Fibroblast of lung (primary cell): ENCODE data around the gene HNMT. TPM values are rescaled to one million over a fixed set of nuclear protein-coding genes. Genes with fewer than 3 reads are reported as not detected.

ENCODE experiments used
- DNase-seq, 2 donors: peaks; one replicate each; pipeline versions ENCODE4 v3.0.0 to v3.0.0-alpha.2; 2010; ENCODE audit warnings: low read depth in 2 of 2
- H2AFZ ChIP-seq: 2 replicates; pipeline ENCODE4 v1.5.1; 2012; ENCODE audit warnings: low read length, control low read depth, inconsistent platforms
- H3K27ac ChIP-seq: 2 replicates; pipeline ENCODE4 v1.5.1; 2011; ENCODE audit warnings: low read length, control low read depth; ENCODE audit not compliant: insufficient read depth
- H3K27me3 ChIP-seq: 2 replicates; pipeline ENCODE4 v1.5.1; 2011; ENCODE audit warnings: mild to moderate bottlenecking, low read length; ENCODE audit not compliant: control insufficient read depth, insufficient read depth
- H3K36me3 ChIP-seq: 2 replicates; pipeline ENCODE4 v1.5.1; 2011; ENCODE audit warnings: low read length; ENCODE audit not compliant: control insufficient read depth, insufficient read depth
- H3K4me1 ChIP-seq: 2 replicates; pipeline ENCODE4 v1.5.1; 2011; ENCODE audit warnings: low read length; ENCODE audit not compliant: control insufficient read depth, insufficient read depth; ENCODE audit errors: extremely low read depth
- H3K4me2 ChIP-seq: 2 replicates; pipeline ENCODE4 v1.5.1; 2011; ENCODE audit warnings: low read length, control low read depth; ENCODE audit not compliant: insufficient read depth; ENCODE audit errors: extremely low read depth
- H3K4me3 ChIP-seq, 4 experiments: fragments of 200-600 bp in 1 of 4; sonication (generic) in 1 of 4; replicated peaks in 1 of 4; 2 replicates each; pipeline ENCODE4 v1.5.1; 2011 to 2016; ENCODE audit warnings: low read length in 4 of 4, low read depth in 3 of 4, mild to moderate bottlenecking in 3 of 4, control low read depth in 2 of 4, inconsistent platforms in 1 of 4, mixed read lengths in 1 of 4; ENCODE audit not compliant: insufficient read depth in 1 of 4; ENCODE audit errors: control extremely low read depth in 1 of 4
- H3K79me2 ChIP-seq: 2 replicates; pipeline ENCODE4 v1.5.1; 2012; ENCODE audit warnings: mild to moderate bottlenecking, low read length, inconsistent platforms; ENCODE audit not compliant: control insufficient read depth, insufficient read depth
- H3K9ac ChIP-seq: 2 replicates; pipeline ENCODE4 v1.5.1; 2011; ENCODE audit warnings: mild to moderate bottlenecking, low read length, control low read depth; ENCODE audit not compliant: insufficient read depth
- H3K9me3 ChIP-seq: 2 replicates; pipeline ENCODE4 v1.5.1; 2012; ENCODE audit warnings: low read depth, low read length; ENCODE audit not compliant: control insufficient read depth, insufficient read depth
- H4K20me1 ChIP-seq: 2 replicates; pipeline ENCODE4 v1.5.1; 2011; ENCODE audit warnings: low read length; ENCODE audit not compliant: control insufficient read depth, insufficient read depth; ENCODE audit errors: extremely low read depth
- CTCF ChIP-seq, 2 donors: IDR thresholded peaks in 1 of 2; conservative IDR thresholded peaks in 1 of 2; 1 replicate in 1 of 2; 2 replicates in 1 of 2; pipeline ENCODE4 v1.5.1; 2011 to 2012; ENCODE audit warnings: low read length in 2 of 2, control low read depth in 1 of 2, inconsistent platforms in 1 of 2, low read depth in 1 of 2, mild to moderate bottlenecking in 1 of 2
- EZH2 ChIP-seq: IDR thresholded peaks from 2 replicates; pipeline ENCODE4 v1.5.1; 2012; ENCODE audit warnings: low read length, control low read depth, mild to moderate bottlenecking; ENCODE audit errors: missing control alignments
- polyA plus RNA-seq, 2 donors: library from polyadenylated mRNA; depleted of rRNA in 1 of 2; stranded (reverse) in 1 of 2; unstranded in 1 of 2; fragments of >200 nt; gene quantifications; 2 replicates each; pipeline ENCODE4 v1.2.1, GENCODE V29; 2011 to 2012; ENCODE audit warnings: missing spikeins in 1 of 2
- total RNA-seq: library from RNA; depleted of rRNA; stranded (reverse); fragments of >200 nt; gene quantifications from 2 replicates; pipeline ENCODE4 v1.2.1, GENCODE V29; 2014

Gene HNMT
- total and polyA plus RNA-seq, 2 donors (not counting 1 experiment from before 2014, with no cell fraction given): 45.9 to 163 TPM

DNA sequence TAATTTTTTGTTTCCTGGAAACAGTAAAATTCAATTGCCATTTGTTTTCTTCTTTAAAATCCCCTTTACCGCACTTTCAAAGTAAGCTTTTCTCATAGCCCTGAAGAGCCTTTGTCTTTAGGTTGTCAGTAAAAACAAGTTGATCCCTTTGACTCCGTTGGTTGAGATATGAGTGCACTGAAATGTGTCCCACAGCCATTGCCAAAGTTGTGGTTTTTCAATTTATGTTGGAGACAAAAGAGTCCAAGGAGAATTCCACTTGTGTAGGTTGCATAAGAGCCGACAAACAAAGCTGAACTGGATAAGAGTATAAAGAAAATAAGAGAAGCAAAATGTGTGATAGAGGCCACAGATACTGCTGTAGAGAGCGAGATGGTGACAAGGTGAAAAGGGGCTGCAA is 26.1 kb upstream of the HNMT start:
- no peaks in the 10 kb centered on the region for H3K4me1 ChIP-seq
- DNase-seq: peak; percentile 72 to 92
- TF ChIP-seq EZH2 (no peak), CTCF (conservative IDR thresholded peaks at IDR 0.05 in 1 of 2, IDR thresholded peaks at IDR 0.05 in 1 of 2; ENCODE audit: low read depth in 1 of 2, low read length in 2 of 2) (no peak)
- H3K4me2 ChIP-seq: no peak overlapping the region
- H3K9ac ChIP-seq: no peak overlapping the region
- no peak overlapping the region for H3K4me3 ChIP-seq
- H3K36me3 ChIP-seq: no peaks in the 10 kb centered on the region
- no peak overlapping the region for H2AFZ ChIP-seq
- H3K9me3 ChIP-seq: no peaks in the 10 kb centered on the region
- H3K79me2 ChIP-seq: no peaks in the 10 kb centered on the region
- no peaks in the 10 kb centered on the region for H3K27me3 ChIP-seq
- H4K20me1 ChIP-seq: no peaks in the 10 kb centered on the region
- H3K27ac ChIP-seq: no peak overlapping the region

DNA sequence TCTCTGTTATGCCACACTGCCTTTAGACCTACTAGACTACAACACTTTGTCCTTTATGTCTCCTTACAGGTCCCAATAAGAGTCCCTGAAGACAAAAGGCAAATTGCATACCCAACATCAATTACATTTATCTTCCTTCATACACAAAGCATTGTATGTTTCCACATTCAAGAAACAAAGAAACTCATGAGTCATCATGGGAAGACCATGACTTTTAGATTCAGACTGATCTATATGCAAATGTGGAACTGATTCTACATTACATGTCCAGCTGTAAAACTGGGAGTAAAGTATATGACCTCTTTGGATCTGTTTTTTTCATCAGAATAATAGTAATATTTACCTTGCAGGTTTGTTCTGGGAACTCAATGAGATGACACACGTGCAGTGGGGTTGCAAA is 25.2 kb upstream of the HNMT start:
- DNase-seq: peak in 1 of 2 donors; percentile 43
- no peak for TF ChIP-seq CTCF (conservative IDR thresholded peaks at IDR 0.05 in 1 of 2, IDR thresholded peaks at IDR 0.05 in 1 of 2; ENCODE audit: low read depth in 1 of 2, low read length in 2 of 2)
- no peak for TF ChIP-seq EZH2
- H3K4me2 ChIP-seq: no peak overlapping the region
- H3K27ac ChIP-seq: no peak overlapping the region
- H4K20me1 ChIP-seq: no peaks in the 10 kb centered on the region
- no peaks in the 10 kb centered on the region for H3K4me1 ChIP-seq
- no peaks in the 10 kb centered on the region for H3K36me3 ChIP-seq
- H3K9me3 ChIP-seq: no peaks in the 10 kb centered on the region
- H3K79me2 ChIP-seq: no peaks in the 10 kb centered on the region
- no peak overlapping the region for H3K4me3 ChIP-seq
- no peaks in the 10 kb centered on the region for H3K27me3 ChIP-seq
- no peak overlapping the region for H2AFZ ChIP-seq
- H3K9ac ChIP-seq: no peak overlapping the region

DNA sequence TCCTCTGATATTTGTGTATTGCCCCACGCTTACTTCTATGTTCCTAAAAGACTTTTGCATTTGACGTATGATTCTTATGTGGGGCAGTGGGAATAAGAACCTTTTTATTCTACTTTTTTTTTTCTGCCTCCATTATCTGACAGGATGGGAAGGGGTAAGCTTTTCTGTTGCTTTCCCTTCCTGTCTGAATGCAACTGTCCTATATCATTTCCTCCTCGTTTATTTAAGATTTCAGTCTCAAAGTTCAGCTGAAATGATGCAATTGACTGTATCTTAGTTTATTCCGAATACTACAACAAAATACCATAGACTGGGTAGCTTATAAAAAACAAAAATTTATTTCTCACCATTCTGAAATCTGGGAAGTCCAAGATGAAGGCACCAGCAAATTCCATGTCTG is 24.1 kb upstream of the HNMT start:
- Histone ChIP-seq H3K9me3 (no peaks in the 10 kb centered on the region), H3K4me3 (no peak overlapping the region), H3K36me3 (no peaks in the 10 kb centered on the region), H3K9ac (no peak overlapping the region), H3K27ac (no peak overlapping the region), H2AFZ (no peak overlapping the region), H3K4me2 (no peak overlapping the region), H3K79me2 (no peaks in the 10 kb centered on the region), H3K4me1 (no peaks in the 10 kb centered on the region), H3K27me3 (no peaks in the 10 kb centered on the region), H4K20me1 (no peaks in the 10 kb centered on the region)
- TF ChIP-seq CTCF (conservative IDR thresholded peaks at IDR 0.05 in 1 of 2, IDR thresholded peaks at IDR 0.05 in 1 of 2; ENCODE audit: low read depth in 1 of 2, low read length in 2 of 2) (no peak), EZH2 (no peak)
- no peak for DNase-seq
